ENCODE data around the gene MTMR12. TPM values are rescaled to one million over a fixed set of nuclear protein-coding genes. Genes with fewer than 3 reads are reported as not detected.

MTMR12 gene
- total and polyA plus RNA-seq, 2 of the 4 experiments (the other 2 are of a cell fraction) = 11.1 to 21.3 TPM

DNA sequence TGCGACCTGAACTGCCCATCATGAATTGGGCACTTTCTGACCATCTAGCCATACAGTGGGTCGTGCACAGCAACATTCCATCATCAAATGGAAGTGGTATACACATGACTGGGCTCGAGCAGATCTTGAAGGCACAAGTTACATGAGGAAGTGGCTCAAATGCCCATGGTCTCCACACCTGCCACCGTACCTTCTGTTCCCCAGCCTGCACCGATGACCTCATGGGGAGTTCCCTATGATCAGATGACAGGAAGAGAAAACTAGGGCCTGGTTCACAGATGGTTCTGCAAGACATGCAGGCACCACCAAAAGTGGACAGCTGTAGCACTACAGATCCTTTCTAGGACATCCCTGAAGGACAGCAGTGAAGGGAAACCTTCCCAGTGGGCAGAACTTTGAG is 21.8 kb downstream of the MTMR12 start:
- no peak overlapping the region for H3K18ac ChIP-seq (ENCODE audit: low read depth, low read length)
- no peak overlapping the region for H3K9ac ChIP-seq (ENCODE audit: low read depth, low read length)
- peaks cover 7% of the 10 kb centered on the region for H3K9me1 ChIP-seq (ENCODE audit: insufficient read depth, low read length)
- peaks cover 4% of the 10 kb centered on the region; the same call in 1 of the 2 replicates for H3K4me1 ChIP-seq (ENCODE audit: control insufficient read depth, insufficient read depth, low read length)
- no peak for ATAC-seq (ENCODE audit: low read depth)
- H4K8ac ChIP-seq (ENCODE audit: low read depth in 2 of 2, low read length in 2 of 2) = no peak overlapping the region
- peaks cover 2% of the 10 kb centered on the region; the same call in 1 of the 2 replicates for H3K36me3 ChIP-seq (ENCODE audit: control insufficient read depth, insufficient read depth, low read length)
- ChIA-PET CTCF (no interaction called here), POLR2A (ENCODE audit: unreplicated experiment) (no interaction called here)
- H3K27me3 ChIP-seq (ENCODE audit: control insufficient read depth, insufficient read depth, low read length) = no peaks in the 10 kb centered on the region
- no peak overlapping the region for H4K91ac ChIP-seq (ENCODE audit: insufficient read depth, low read depth, low read length)
- H4K20me1 ChIP-seq (ENCODE audit: insufficient read depth, low read length) = no peaks in the 10 kb centered on the region; the same call in 1 of the 2 replicates
- no peak overlapping the region for H3K27ac ChIP-seq (ENCODE audit: insufficient read depth, low read length)
- no peak for DNase-seq
- no CpG with 5 or more reads among the region's 5 CpGs for WGBS, 2 experiments (ENCODE audit: extremely low coverage in 2 of 2, insufficient read length in 1 of 2)
- H2BK15ac ChIP-seq (ENCODE audit: low read depth, low read length) = no peak overlapping the region
- H3K14ac ChIP-seq (replicated peaks; ENCODE audit: low read depth, low read length) = no peak overlapping the region
- H3K23ac ChIP-seq (ENCODE audit: low read depth, low read length) = no peak overlapping the region
- intact Hi-C loops (cut with micrococcal nuclease) (no loop called here), in situ Hi-C loops (cut with MboI; ENCODE audit: low sequenced_read_pairs) (no loop called here), dilution Hi-C loops (cut with HindIII; ENCODE audit: low sequenced_read_pairs, unreplicated experiment) (no loop called here)
- H2BK5ac ChIP-seq (ENCODE audit: low read depth, low read length, poor library complexity, severe bottlenecking) = no peak overlapping the region
- no TSS peak for BruUV-seq (replicated peaks)
- no peak overlapping the region for H2AFZ ChIP-seq (replicated peaks; ENCODE audit: low read length, poor library complexity)
- H3K56ac ChIP-seq (ENCODE audit: extremely low read depth, insufficient read depth, low read length) = no peak overlapping the region
- peaks cover 43 to 57% of the 10 kb centered on the region in 2 experiments for H3K79me1 ChIP-seq (ENCODE audit: low read depth in 1 of 2, low read length in 2 of 2)
- H4K5ac ChIP-seq (ENCODE audit: low read depth, low read length) = no peak overlapping the region
- no peak overlapping the region for H3K4ac ChIP-seq (ENCODE audit: low read depth, low read length)
- no peak overlapping the region for H2BK120ac ChIP-seq (ENCODE audit: low read depth, low read length)
- H3K4me2 ChIP-seq (ENCODE audit: low read depth, low read length) = no peak overlapping the region
- no peaks in the 10 kb centered on the region for H3K9me3 ChIP-seq (ENCODE audit: control insufficient read depth, insufficient read depth, low read length)
- no peak overlapping the region for H2AK5ac ChIP-seq (ENCODE audit: low read depth, low read length)
- H3K4me3 ChIP-seq (ENCODE audit: insufficient read depth, low read depth, low read length) = no peak overlapping the region
- H2AK9ac ChIP-seq (replicated peaks; ENCODE audit: low read depth, low read length, poor library complexity) = no peak overlapping the region
- no peak for TF ChIP-seq MXI1 (IDR thresholded peaks at IDR 0.05; ENCODE audit: borderline replicate concordance, low read depth, low read length)
- TF ChIP-seq, protein P1, sequence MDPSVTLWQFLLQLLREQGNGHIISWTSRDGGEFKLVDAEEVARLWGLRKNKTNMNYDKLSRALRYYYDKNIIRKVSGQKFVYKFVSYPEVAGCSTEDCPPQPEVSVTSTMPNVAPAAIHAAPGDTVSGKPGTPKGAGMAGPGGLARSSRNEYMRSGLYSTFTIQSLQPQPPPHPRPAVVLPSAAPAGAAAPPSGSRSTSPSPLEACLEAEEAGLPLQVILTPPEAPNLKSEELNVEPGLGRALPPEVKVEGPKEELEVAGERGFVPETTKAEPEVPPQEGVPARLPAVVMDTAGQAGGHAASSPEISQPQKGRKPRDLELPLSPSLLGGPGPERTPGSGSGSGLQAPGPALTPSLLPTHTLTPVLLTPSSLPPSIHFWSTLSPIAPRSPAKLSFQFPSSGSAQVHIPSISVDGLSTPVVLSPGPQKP (IDR thresholded peaks at IDR 0.05; ENCODE audit: borderline replicate concordance, low read depth, low read length) = no peak
- TF ChIP-seq, protein P2, sequence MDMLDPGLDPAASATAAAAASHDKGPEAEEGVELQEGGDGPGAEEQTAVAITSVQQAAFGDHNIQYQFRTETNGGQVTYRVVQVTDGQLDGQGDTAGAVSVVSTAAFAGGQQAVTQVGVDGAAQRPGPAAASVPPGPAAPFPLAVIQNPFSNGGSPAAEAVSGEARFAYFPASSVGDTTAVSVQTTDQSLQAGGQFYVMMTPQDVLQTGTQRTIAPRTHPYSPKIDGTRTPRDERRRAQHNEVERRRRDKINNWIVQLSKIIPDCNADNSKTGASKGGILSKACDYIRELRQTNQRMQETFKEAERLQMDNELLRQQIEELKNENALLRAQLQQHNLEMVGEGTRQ (IDR thresholded peaks at IDR 0.05; ENCODE audit: low read depth, low read length) = no peak
- no peak for TF ChIP-seq FOS (IDR thresholded peaks at IDR 0.05; ENCODE audit: low read depth, low read length)
- TF ChIP-seq POLR2A (IDR thresholded peaks at IDR 0.05; ENCODE audit: low read depth, low read length) = no peak
- TF ChIP-seq MAZ (IDR thresholded peaks at IDR 0.05; ENCODE audit: borderline replicate concordance, low read depth, low read length) = no peak
- no peak for TF ChIP-seq SMC3 (IDR thresholded peaks at IDR 0.05; ENCODE audit: low read depth, low read length)
- TF ChIP-seq, protein P3, sequence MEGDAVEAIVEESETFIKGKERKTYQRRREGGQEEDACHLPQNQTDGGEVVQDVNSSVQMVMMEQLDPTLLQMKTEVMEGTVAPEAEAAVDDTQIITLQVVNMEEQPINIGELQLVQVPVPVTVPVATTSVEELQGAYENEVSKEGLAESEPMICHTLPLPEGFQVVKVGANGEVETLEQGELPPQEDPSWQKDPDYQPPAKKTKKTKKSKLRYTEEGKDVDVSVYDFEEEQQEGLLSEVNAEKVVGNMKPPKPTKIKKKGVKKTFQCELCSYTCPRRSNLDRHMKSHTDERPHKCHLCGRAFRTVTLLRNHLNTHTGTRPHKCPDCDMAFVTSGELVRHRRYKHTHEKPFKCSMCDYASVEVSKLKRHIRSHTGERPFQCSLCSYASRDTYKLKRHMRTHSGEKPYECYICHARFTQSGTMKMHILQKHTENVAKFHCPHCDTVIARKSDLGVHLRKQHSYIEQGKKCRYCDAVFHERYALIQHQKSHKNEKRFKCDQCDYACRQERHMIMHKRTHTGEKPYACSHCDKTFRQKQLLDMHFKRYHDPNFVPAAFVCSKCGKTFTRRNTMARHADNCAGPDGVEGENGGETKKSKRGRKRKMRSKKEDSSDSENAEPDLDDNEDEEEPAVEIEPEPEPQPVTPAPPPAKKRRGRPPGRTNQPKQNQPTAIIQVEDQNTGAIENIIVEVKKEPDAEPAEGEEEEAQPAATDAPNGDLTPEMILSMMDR (conservative IDR thresholded peaks at IDR 0.05; ENCODE audit: low read depth, low read length) = no peak
- no peak for TF ChIP-seq MAFK (IDR thresholded peaks at IDR 0.05; ENCODE audit: low read depth, low read length)
- no peak for TF ChIP-seq RFX5 (IDR thresholded peaks at IDR 0.05; ENCODE audit: low read depth, low read length)
- no peak for TF ChIP-seq NFE2L2 (IDR thresholded peaks at IDR 0.05; ENCODE audit: low read depth, low read length)
- no peak for TF ChIP-seq CEBPB (IDR thresholded peaks at IDR 0.05; ENCODE audit: low read depth, low read length)
- no peak for TF ChIP-seq RAD21 (IDR thresholded peaks at IDR 0.05; ENCODE audit: low read length)
- no peak for TF ChIP-seq CHD1 (IDR thresholded peaks at IDR 0.05; ENCODE audit: low read depth, low read length)
- no peak for TF ChIP-seq BHLHE40 (IDR thresholded peaks at IDR 0.05; ENCODE audit: low read depth, low read length)
- no peak for TF ChIP-seq RCOR1 (IDR thresholded peaks at IDR 0.05; ENCODE audit: insufficient replicate concordance, low read length)
- no peak overlapping the region for H2BK20ac ChIP-seq (ENCODE audit: low read depth, low read length)

Data from IMR-90 (cell line).